Measurements from ENCODE around the gene RTN3.

DNA sequence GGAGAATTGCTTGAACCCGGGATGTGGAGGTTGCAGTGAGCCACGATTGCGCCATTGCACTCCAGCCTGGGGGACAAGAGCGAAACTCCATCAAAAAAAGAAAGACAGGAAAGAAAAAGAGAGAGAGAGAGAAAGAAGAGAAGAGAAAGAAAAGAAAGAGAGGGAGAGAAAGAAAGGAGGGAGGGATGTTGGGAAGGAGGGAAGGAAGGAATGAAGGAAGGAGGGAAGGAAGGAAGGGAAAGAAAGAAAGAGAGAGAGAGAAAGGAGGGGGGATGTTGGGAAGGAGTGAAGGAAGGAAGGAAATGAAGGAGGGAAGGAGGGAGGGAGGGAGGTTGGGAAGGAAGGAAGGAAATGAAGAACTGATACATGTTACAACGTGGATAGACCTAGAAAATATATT, 119.6 kb downstream of the RTN3 start:
- TF ChIP-seq, protein P1, sequence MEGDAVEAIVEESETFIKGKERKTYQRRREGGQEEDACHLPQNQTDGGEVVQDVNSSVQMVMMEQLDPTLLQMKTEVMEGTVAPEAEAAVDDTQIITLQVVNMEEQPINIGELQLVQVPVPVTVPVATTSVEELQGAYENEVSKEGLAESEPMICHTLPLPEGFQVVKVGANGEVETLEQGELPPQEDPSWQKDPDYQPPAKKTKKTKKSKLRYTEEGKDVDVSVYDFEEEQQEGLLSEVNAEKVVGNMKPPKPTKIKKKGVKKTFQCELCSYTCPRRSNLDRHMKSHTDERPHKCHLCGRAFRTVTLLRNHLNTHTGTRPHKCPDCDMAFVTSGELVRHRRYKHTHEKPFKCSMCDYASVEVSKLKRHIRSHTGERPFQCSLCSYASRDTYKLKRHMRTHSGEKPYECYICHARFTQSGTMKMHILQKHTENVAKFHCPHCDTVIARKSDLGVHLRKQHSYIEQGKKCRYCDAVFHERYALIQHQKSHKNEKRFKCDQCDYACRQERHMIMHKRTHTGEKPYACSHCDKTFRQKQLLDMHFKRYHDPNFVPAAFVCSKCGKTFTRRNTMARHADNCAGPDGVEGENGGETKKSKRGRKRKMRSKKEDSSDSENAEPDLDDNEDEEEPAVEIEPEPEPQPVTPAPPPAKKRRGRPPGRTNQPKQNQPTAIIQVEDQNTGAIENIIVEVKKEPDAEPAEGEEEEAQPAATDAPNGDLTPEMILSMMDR (IDR thresholded peaks at IDR 0.05) = no peak
- TF ChIP-seq POLR2AphosphoS5 (IDR thresholded peaks at IDR 0.05) (no peak), EP300 (IDR thresholded peaks at IDR 0.05) (no peak)

Data from upper lobe of left lung (tissue), 4 donors.